Endothelial cell of umbilical vein (primary cell): ENCODE results near the gene SAMD4A. TPM values are rescaled to one million over a fixed set of nuclear protein-coding genes. Genes with fewer than 3 reads are reported as not detected.

Experiments
- BruUV-seq: library from RNA; stranded (reverse); fragments of 400-500 nt; replicated peaks from 2 replicates; lab custom pipeline; 2021; lab: Mats Ljungman, UMichigan
- CTCF ChIA-PET: fragments of 300-600, 350-600 bp; sonication (Branson Sonifier 250); formaldehyde crosslinking; loops from one replicate; lab custom pipeline; 2021; ENCODE audit warnings: antibody characterized with exemption, inconsistent platforms; lab: Charles Lee
- POLR2A ChIA-PET: fragments of 300-600, 350-600 bp; sonication (Branson Sonifier 250); formaldehyde crosslinking; loops from one replicate; lab custom pipeline; 2021; ENCODE audit warnings: antibody characterized with exemption, inconsistent platforms; lab: Charles Lee
- DNase-seq: peaks from one replicate; pipeline ENCODE4 v3.0.0-alpha.2; 2011; ENCODE audit warnings: low read depth, low spot score
- FAIRE-seq: peaks from 2 replicates; lab custom pipeline; 2011; peaks lifted over from hg19 to GRCh38; lab: Jason Lieb, UNC
- H2AFZ ChIP-seq: 2 replicates; pipeline ENCODE4 v1.6.0; 2012; ENCODE audit warnings: low read depth, low read length, control low read depth, inconsistent platforms
- H3K27ac ChIP-seq: 2 replicates; pipeline ENCODE4 v1.5.1; 2011; ENCODE audit warnings: low read depth, mild to moderate bottlenecking, control low read depth, low read length, moderate library complexity; ENCODE audit not compliant: insufficient read depth
- H3K27me3 ChIP-seq, 2 experiments: 2 replicates each; pipeline versions ENCODE4 v1.6.0 to v1.6.1; 2011; ENCODE audit warnings: low read length in 2 of 2, mixed read lengths in 1 of 2; ENCODE audit not compliant: control insufficient read depth in 2 of 2, insufficient read depth in 2 of 2
- H3K36me3 ChIP-seq, 2 experiments: 2 replicates in 1 of 2; 3 replicates in 1 of 2; pipeline ENCODE4 v1.5.1; 2011; ENCODE audit warnings: low read length in 2 of 2, mild to moderate bottlenecking in 1 of 2, moderate library complexity in 1 of 2; ENCODE audit not compliant: control insufficient read depth in 2 of 2, insufficient read depth in 2 of 2; ENCODE audit errors: extremely low read depth in 1 of 2
- H3K4me1 ChIP-seq: 3 replicates; pipeline ENCODE4 v1.5.1; 2011; ENCODE audit warnings: mild to moderate bottlenecking, low read length; ENCODE audit not compliant: control insufficient read depth, insufficient read depth; ENCODE audit errors: extremely low read depth
- H3K4me2 ChIP-seq: 2 replicates; pipeline ENCODE4 v1.6.1; 2011; ENCODE audit warnings: low read length, control low read depth, mixed read lengths; ENCODE audit not compliant: insufficient read depth
- H3K4me3 ChIP-seq, 3 experiments: fragments of 200-600 bp in 1 of 3; sonication (generic), shearing (Covaris generic) in 1 of 3; replicated peaks in 1 of 3; 2 replicates each; pipeline ENCODE4 v1.5.1; 2011 to 2016; ENCODE audit warnings: control low read depth in 3 of 3, low read length in 3 of 3, mild to moderate bottlenecking in 2 of 3, inconsistent platforms in 1 of 3, low read depth in 1 of 3, moderate library complexity in 1 of 3; ENCODE audit not compliant: insufficient read depth in 1 of 3
- H3K79me2 ChIP-seq: 2 replicates; pipeline ENCODE4 v1.6.0; 2012; ENCODE audit warnings: low read length, inconsistent platforms; ENCODE audit not compliant: control insufficient read depth, insufficient read depth
- H3K9ac ChIP-seq: replicated peaks from 2 replicates; pipeline ENCODE3; 2011; ENCODE audit warnings: low read length, control low read depth; ENCODE audit not compliant: insufficient read depth; ENCODE audit errors: extremely low read depth
- H3K9me1 ChIP-seq: replicated peaks from 3 replicates; pipeline ENCODE4 v1.6.0; 2011; ENCODE audit warnings: mild to moderate bottlenecking, low read length; ENCODE audit not compliant: control insufficient read depth, insufficient read depth; ENCODE audit errors: extremely low read depth
- H3K9me3 ChIP-seq: replicated peaks from 2 replicates; pipeline ENCODE4 v1.5.1; 2012; ENCODE audit warnings: low read length, inconsistent platforms; ENCODE audit not compliant: control insufficient read depth, insufficient read depth
- H4K20me1 ChIP-seq: replicated peaks from 2 replicates; pipeline ENCODE3; 2011; ENCODE audit warnings: mild to moderate bottlenecking, low read length; ENCODE audit not compliant: control insufficient read depth, insufficient read depth; ENCODE audit errors: extremely low read depth
- CTCF ChIP-seq, 2 donors: IDR thresholded peaks; 1 replicate in 1 of 2; 2 replicates in 1 of 2; pipeline ENCODE4 v1.5.1; 2011; ENCODE audit warnings: low read length in 2 of 2, mild to moderate bottlenecking in 2 of 2, moderate library complexity in 2 of 2, control low read depth in 1 of 2, inconsistent platforms in 1 of 2, low read depth in 1 of 2; ENCODE audit not compliant: insufficient read depth in 1 of 2; ENCODE audit errors: extremely low read depth in 1 of 2
- EZH2 ChIP-seq: IDR thresholded peaks from 2 replicates; pipeline ENCODE4 v1.6.1; 2012; ENCODE audit warnings: borderline replicate concordance, low read depth, mild to moderate bottlenecking, moderate library complexity, low read length, inconsistent platforms; ENCODE audit not compliant: severe bottlenecking
- FOS ChIP-seq: IDR thresholded peaks from 2 replicates; pipeline ENCODE4 v1.6.1; 2011; ENCODE audit warnings: mild to moderate bottlenecking, low read length, moderate library complexity, borderline replicate concordance; ENCODE audit not compliant: insufficient read depth
- GATA2 ChIP-seq: IDR thresholded peaks from 2 replicates; pipeline ENCODE4 v1.7.0; 2011; ENCODE audit warnings: low read depth, mild to moderate bottlenecking, moderate library complexity, mixed read lengths, low read length; ENCODE audit not compliant: insufficient read length, insufficient read depth
- JUN ChIP-seq: IDR thresholded peaks from 2 replicates; pipeline ENCODE4 v1.6.1; 2011; ENCODE audit warnings: borderline replicate concordance, low read depth; ENCODE audit not compliant: insufficient read length, insufficient read depth
- MYC ChIP-seq: IDR thresholded peaks from one replicate; pipeline ENCODE4 v1.6.1; 2011; ENCODE audit warnings: mild to moderate bottlenecking, low read depth, low read length
- POLR2A ChIP-seq: IDR thresholded peaks from 2 replicates; pipeline ENCODE4 v1.6.1; 2012; ENCODE audit warnings: low read depth, mild to moderate bottlenecking, control low read depth, low read length
- POLR2AphosphoS5 ChIP-seq: IDR thresholded peaks from 2 replicates; pipeline ENCODE4 v1.6.1; 2012; ENCODE audit warnings: low read depth, mild to moderate bottlenecking, control low read depth, low read length, moderate library complexity; ENCODE audit not compliant: insufficient read depth
- dilution Hi-C: fragments of 300-500 bp; cut with MboI; formaldehyde crosslinking; loops from one replicate; pipeline ENCODE4 v1.15.0; 2019; ENCODE audit warnings: low sequenced_read_pairs; ENCODE audit not compliant: extremely low pct_ligation_motif_present
- intact Hi-C: fragments of 100-400 bp; cut with micrococcal nuclease; formaldehyde crosslinking; loops from one replicate; pipeline ENCODE4 v1.10.0; 2022
- polyA plus RNA-seq, 4 experiments: library from polyadenylated mRNA; depleted of rRNA in 3 of 4; stranded (reverse) in 3 of 4; unstranded in 1 of 4; fragments of >200 nt; gene quantifications; 2 replicates each; pipeline versions ENCODE4 v1.2.1 to v1.2.3, GENCODE V29; 2011 to 2012; ENCODE audit warnings: missing spikeins in 1 of 4
- total RNA-seq: library from RNA; stranded (reverse); gene quantifications from 2 replicates; pipeline ENCODE4 v1.2.3, GENCODE V29; 2021
- TF ChIP-seq, protein P1 (sequence below): IDR thresholded peaks from 2 replicates; pipeline ENCODE4 v1.6.1; 2011; ENCODE audit not compliant: insufficient read depth, insufficient read length

The SAMD4A gene
- total and polyA plus RNA-seq, 2 donors (not counting 3 experiments of a cell fraction or from before 2014, with no cell fraction given): 37.7 to 95.3 TPM

DNA sequence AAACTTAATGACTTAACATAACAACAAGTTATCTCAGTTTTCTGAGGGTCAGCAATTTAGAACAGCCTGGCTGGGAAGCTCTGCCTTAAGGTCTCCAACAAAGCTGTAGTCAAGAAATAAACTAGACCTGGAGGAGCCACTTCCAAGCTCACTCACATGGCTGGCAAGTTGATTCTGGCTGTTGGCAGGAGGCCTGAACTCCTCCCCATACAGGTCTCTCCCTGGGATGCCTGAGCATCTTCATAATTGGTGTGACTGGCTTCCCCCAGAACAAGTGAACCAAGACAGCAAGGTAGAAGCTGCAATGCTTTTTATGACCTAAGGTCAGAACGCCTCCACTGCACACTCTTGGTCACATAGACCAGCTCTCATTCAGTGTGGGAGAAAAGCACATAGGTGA lies 128.3 kb downstream of the SAMD4A start:
- dilution Hi-C loops (no loop called here), intact Hi-C loops (no loop called here)
- Histone ChIP-seq H2AFZ (no peak overlapping the region), H3K27me3 (no peaks in the 10 kb centered on the region), H3K9me1 (no peaks in the 10 kb centered on the region), H3K36me3 (peaks cover 0 to 1% of the 10 kb centered on the region in 2 experiments), H3K4me3 (no peak overlapping the region), H3K27ac (no peak overlapping the region), H3K4me1 (peaks cover 26% of the 10 kb centered on the region), H3K4me2 (no peak overlapping the region), H3K79me2 (peaks cover 45% of the 10 kb centered on the region), H4K20me1 (no peaks in the 10 kb centered on the region), H3K9ac (no peak overlapping the region), H3K9me3 (no peaks in the 10 kb centered on the region)
- CTCF ChIA-PET: interaction anchor here (1.0 to 1.3 kb wide), 2 partner anchors 129 to 131 kb away, joined by 3 to 4 read pairs; no protein-coding TSS in a partner anchor
- DNase-seq (no peak), FAIRE-seq (no peak)
- TF ChIP-seq EZH2 (no peak), JUN (no peak), FOS (no peak), MYC (no peak), POLR2AphosphoS5 (no peak), POLR2A (no peak), GATA2 (no peak), CTCF (IDR thresholded peaks at IDR 0.05; ENCODE audit: extremely low read depth in 1 of 2, insufficient read depth in 1 of 2, low read depth in 1 of 2, low read length in 2 of 2) (no peak)
- TF ChIP-seq, protein P1, sequence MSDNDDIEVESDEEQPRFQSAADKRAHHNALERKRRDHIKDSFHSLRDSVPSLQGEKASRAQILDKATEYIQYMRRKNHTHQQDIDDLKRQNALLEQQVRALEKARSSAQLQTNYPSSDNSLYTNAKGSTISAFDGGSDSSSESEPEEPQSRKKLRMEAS: no peak
- POLR2A ChIA-PET: no interaction called here
- no TSS peak for BruUV-seq
